ENCODE data around the gene TMEM108. TPM values are rescaled to one million over a fixed set of nuclear protein-coding genes. Genes with fewer than 3 reads are reported as not detected.

Gene TMEM108
- total and polyA plus RNA-seq, 3 donors from 2014 or later: 13.9 to 44.3 (median 16.1) TPM

DNA sequence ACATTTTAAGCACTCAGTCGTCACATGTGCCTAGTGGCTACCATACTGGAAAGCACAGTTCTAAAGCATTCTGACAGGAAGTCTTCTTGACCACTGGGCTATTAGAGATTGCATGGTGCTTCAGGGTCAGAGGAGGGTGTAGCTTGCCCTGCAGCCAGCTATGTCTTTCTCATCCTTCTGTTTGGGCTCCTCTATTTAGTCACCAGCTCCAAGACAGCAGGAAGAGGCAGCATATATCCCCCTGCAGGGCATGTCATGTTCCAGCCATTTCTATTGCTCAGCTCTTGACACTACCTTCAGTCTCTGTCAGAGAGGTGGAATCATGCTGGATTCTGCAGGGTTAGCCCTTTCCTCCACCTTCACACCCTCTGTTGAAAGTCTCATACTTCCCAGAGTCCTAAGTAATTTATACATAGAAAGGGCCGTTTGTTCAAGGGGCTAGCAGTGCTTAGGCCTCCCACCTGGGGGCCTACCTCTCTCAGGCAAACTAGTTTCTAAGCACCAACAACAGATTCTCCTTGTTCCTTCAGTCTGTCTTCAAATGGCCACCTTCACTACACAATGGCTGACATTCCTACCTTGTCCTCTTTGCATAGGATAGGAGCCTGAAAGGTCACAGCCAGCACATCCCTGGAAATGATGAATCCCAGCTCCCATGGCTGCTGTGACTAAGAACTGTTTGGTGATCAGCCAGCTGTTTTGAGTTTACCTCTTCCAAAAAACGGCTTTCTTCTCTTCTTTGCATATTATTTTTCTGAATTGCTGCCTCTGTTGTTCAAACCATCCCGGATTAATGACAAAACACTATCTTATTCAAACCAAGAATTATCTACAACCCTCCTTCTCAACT lies 246.0 kb downstream of the TMEM108 start:
- Histone ChIP-seq H3K36me3 (ENCODE audit: low read depth, missing control alignments) (no peaks in the 10 kb centered on the region), H3K27me3 (no peaks in the 10 kb centered on the region), H3K9me3 (no peaks in the 10 kb centered on the region), H3K27ac (no peak overlapping the region), H3K4me1 (no peaks in the 10 kb centered on the region), H3K4me3 (no peak overlapping the region)
- intact Hi-C loops (cut with DNase I; ENCODE audit: low total_unique reads): no loop called here
- no peak for DNase-seq
- TF ChIP-seq CTCF (IDR thresholded peaks at IDR 0.05): no peak
- TF ChIP-seq POLR2A (IDR thresholded peaks at IDR 0.05): no peak
- 61 to 72% methylated on average over 4 of the region's 4 CpGs for WGBS, 2 donors

DNA sequence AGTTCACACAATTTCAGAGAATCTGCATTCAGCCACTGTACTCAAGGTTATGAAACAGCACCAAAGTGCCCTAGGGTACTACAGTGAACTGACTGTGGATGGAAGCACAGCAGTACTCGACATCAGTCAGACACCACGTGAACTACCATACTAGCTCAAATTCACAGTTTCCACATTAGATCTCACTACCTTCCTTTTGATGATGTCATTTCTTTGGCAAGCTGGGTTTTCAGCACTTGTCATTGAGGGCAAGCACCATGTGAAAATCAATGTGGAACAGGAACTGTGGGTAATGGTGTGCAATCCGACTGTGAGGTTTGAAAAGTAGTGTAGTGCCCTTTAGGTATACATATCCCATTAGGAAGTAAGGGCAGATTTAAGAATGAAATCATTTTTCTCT lies 251.1 kb downstream of the TMEM108 start:
- no peak overlapping the region for H3K4me3 ChIP-seq
- H3K27me3 ChIP-seq: no peaks in the 10 kb centered on the region
- WGBS, 2 donors: 94 to 95% methylated on average over 3 of the region's 3 CpGs
- intact Hi-C loops (cut with DNase I; ENCODE audit: low total_unique reads): no loop called here
- TF ChIP-seq CTCF (IDR thresholded peaks at IDR 0.05): no peak
- TF ChIP-seq POLR2A (IDR thresholded peaks at IDR 0.05): no peak
- H3K27ac ChIP-seq: no peak overlapping the region
- no peaks in the 10 kb centered on the region for H3K36me3 ChIP-seq (ENCODE audit: low read depth, missing control alignments)
- no peaks in the 10 kb centered on the region for H3K9me3 ChIP-seq
- no peaks in the 10 kb centered on the region for H3K4me1 ChIP-seq
- DNase-seq: no peak

DNA sequence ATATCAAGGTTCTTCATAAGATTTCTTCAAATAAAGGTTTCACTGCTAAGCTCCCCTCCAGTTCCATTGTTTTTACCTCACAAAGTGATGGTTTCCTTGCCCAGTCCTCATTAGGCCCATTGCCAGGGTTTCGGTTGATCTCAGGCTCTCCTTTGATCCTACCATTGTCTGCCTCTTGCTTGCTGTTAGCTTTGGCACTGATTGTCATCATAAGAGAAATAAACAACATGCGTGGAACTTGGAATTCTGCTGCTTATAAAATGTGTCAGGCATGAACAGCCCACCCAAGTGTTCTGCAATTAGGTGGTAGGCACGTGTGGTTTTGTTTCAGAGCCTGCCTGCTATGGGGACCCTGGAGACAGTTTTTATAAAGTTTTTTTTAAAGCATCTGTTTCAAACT lies 254.1 kb downstream of the TMEM108 start:
- Histone ChIP-seq H3K4me1 (no peaks in the 10 kb centered on the region), H3K36me3 (ENCODE audit: low read depth, missing control alignments) (no peaks in the 10 kb centered on the region), H3K4me3 (no peak overlapping the region), H3K9me3 (no peaks in the 10 kb centered on the region), H3K27ac (no peak overlapping the region), H3K27me3 (no peaks in the 10 kb centered on the region)
- 52 to 56% methylated on average over 3 of the region's 3 CpGs for WGBS, 2 donors
- intact Hi-C loops (cut with DNase I; ENCODE audit: low total_unique reads): no loop called here
- DNase-seq: no peak
- TF ChIP-seq POLR2A (IDR thresholded peaks at IDR 0.05) (no peak), CTCF (IDR thresholded peaks at IDR 0.05) (no peak)

GRCh38 chr3:133293397-133294110 lies 255.4 kb downstream of the TMEM108 start:
- Histone ChIP-seq H3K27ac (no peak overlapping the region), H3K4me3 (no peak overlapping the region), H3K4me1 (no peaks in the 10 kb centered on the region), H3K9me3 (no peaks in the 10 kb centered on the region), H3K36me3 (ENCODE audit: low read depth, missing control alignments) (no peaks in the 10 kb centered on the region), H3K27me3 (no peaks in the 10 kb centered on the region)
- DNase-seq: no peak
- 55 to 64% methylated on average over 4 of the region's 4 CpGs for WGBS, 2 donors
- TF ChIP-seq POLR2A (IDR thresholded peaks at IDR 0.05): no peak
- no peak for TF ChIP-seq CTCF (IDR thresholded peaks at IDR 0.05)
- intact Hi-C loops (cut with DNase I; ENCODE audit: low total_unique reads): no loop called here
